Ureter (tissue), 1 donor: ENCODE measurements around the gene SLC6A20. TPM values are rescaled to one million over a fixed set of nuclear protein-coding genes. Genes with fewer than 3 reads are reported as not detected.

Experiments used
- DNase-seq: peaks from one replicate; pipeline ENCODE4 v3.0.0-alpha.2; 2020; ENCODE audit warnings: low spot score
- total RNA-seq: library from RNA; stranded (reverse); gene quantifications from one replicate; pipeline ENCODE4 v1.2.4, GENCODE V29; 2023
- donor health status: DM: yes; HTN: yes; CAD: no.

SLC6A20 gene
- total RNA-seq: not detected

DNA sequence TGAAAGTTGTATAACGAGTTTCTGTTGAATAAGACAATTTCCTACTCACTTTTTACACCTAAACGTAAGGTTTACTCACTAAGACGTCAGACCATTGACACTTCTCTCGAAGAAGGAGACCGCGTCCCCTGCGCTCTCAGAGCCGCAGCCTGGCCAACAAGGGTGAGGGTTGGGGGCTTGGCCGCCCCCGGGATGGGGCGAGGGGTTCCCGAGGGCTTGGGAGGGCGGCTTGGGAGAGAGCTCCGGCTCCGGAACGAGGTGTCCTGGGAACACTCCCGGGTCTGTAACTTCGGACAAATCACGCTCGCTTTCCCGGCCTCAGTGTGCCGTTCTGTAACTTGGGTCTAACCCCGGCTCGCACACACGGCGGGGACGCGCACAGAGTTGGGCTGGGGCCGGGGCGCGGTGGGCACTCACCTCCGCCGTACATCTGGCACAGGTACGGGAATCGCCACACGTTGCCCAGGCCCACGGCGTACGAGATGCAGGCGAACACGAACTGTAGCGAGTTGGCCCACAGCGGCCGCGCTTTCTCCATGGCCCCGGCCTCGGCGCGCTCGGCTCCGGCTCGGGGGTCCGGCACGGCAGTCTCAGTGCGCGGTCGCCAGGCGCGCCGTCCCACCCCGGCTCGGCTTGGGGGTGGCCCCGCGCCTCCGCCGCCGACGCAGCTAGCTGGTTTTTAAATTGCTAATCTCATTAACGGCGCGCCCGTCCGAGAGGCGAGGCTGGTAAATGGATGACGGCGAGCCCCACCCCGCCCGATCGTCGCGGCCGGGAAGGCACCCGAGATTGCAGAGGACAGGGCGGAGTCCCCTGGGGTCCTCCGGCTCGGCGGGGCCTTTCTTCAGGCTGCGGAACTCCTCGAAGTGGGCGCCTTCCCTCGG is at the start of gene SLC6A20:
SLC6A20 (minus strand) TSS at position 655 of the 884 bp plus-strand sequence; CDS start at position 538, 117 bp downstream.
- DNase-seq: no peak

- DNase-seq: no peak
These were observed 48.3 kb upstream of the SLC6A20 start for GRCh38 chr3:45844616-45845015.

DNA sequence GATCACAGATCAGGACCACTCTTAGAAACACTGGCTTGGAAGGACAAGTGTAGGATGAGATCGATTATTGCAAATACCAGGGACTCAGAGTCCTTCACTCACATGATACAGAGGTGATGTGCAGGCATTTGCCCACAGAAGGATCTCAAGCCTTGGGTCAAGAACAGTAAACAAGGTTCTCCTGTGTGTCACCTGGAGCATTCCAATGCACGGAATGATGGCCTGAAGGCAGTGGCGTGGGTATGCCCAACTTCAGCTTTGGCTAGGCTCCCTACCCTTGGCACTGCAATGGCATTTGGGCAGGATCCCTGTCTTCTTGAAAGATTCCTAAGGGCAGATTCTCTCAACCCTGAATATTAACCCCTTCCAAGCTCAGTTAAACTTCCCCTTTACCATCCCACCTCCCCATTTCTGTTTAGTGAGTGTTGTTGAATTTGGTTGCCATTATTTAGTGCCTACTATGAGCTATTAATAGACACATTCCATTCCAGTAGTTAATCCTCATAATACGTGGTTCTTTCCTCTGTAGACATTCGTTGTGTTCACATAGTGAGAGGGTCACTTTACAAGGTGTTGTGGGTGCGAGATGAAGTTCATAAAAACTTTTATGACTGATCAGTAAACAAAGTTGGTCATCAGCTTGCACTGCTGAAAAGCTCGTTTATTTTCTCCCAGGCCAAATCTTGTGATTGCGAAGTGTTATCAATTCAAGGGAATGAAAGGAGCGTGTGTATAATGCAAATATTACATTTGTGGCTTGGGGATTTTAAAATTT is 46.7 kb upstream of the SLC6A20 start:
- DNase-seq: no peak

DNA sequence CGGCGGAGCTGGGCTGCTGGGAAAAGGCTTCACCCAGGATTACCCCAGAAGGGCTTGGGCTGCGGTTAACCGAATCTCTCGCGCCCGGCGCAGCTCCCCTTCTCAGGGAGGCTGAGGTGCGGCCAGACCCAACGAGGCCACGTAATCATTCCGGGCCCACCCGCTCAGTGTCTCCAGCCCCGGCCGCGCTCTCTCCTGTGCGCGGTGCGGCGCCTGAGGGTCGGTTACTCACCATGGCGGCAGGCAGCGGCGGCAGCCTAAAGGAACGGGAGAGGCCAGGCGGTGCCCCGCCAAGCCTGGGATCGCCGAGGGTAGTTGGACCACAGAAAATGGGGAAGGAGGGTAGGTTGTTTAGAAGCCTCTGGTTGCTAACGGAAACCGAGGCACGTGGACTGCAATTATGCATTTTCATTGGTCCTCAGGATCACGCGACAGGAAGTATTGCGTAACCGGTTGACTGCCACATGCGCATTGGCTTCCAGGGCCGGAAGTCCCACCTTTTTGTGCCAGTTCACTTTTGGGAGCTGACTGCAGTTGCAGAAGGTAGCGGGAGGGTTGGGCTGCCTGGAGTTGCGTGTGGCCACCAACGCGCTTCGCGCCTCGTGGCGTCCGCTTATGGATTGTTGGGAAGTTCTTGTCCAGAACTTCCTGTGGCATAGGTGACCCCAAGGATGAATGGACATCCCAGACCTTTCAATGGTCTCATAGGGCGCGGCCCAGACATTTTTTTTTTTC is 45.6 kb upstream of the SLC6A20 start, which contains the start of gene LZTFL1:
LZTFL1 (minus strand) TSS at position 363 of the 735 bp plus-strand sequence; CDS start at position 235, 128 bp downstream.
- DNase-seq: peak; percentile 97

GRCh38 chr3:45841420-45841756 is 45.1 kb upstream of the SLC6A20 start:
- no peak for DNase-seq

- no peak for DNase-seq
These were observed 42.1 kb upstream of the SLC6A20 start for GRCh38 chr3:45838466-45838865.

GRCh38 chr3:45832699-45833098 is 36.4 kb upstream of the SLC6A20 start:
- DNase-seq: no peak

DNA sequence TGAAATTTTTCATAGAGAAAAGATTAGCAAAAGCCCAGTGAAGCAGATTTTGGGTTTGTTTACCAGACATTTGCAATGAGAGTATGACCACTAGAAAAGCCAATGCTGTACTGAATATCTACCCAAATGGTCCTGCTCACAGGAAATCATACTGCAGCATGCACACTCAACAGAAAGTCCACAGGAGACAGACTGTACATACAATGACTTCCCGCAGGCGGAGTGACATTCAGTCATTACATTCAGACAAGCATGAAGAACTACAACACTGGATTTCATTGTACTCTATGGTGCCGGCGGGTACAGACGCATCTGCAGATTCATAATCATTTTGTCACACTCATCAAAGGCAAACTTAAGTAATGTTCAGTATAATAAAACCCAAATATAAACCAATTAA is 33.8 kb upstream of the SLC6A20 start:
- no peak for DNase-seq

GRCh38 chr3:45826908-45827307 is 30.6 kb upstream of the SLC6A20 start:
- no peak for DNase-seq

DNA sequence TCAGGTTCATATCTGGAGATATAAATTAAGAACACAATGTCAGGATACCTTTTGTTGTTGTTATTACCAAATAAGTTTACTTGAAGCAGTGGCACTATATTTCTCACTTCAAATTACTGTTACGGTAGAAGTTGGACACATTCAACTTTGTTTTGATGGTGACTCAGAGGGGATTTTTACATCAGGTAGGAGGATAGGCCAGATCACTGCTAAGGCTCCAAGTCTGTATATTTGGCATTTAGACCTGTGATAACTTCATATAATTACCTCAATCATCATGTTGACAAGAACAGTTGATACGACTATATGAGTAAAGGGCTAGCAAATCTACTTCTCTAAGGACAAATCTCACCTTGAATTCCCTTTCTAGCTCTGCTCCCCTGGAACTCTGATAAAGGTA is 30.0 kb upstream of the SLC6A20 start:
- no peak for DNase-seq

DNA sequence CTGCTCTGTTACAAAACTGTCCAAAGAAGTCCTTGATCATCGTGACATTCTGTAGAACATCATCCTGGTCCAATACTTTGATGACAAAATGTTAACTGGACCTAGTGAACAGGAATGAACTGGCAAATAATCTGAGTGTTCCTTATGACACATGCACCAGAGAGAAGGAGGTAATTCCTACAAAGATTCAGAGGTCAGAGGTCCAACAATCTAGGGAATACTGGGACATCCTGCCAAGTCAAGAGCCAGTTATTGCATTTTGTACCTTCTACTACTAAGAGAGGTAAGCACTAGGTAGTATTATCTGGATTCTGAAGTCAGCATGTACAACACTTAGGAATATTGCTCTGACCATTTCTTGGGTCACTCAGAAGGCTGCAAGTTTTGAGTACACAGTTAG is 24.8 kb upstream of the SLC6A20 start:
- no peak for DNase-seq

DNA sequence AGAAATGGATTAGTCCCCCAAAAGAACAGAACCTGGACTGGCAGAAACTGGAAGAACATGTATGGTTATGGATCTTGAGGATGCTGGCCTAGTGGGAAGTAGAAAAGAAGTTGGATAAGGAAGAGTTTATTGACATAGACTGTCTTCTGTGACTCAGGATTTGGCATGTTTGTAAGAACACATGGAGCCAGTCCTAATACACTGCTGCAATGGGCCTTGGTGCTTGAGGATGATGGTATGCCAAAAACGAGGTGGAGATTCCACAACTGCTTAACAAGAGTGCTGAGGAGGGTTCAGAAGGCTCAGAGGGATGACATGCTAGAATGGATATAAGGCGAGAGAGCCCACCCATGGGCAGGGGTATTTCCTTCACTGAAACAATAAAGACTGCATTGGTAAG is 23.2 kb upstream of the SLC6A20 start:
- DNase-seq: no peak

- DNase-seq: no peak
These were observed 21.6 kb upstream of the SLC6A20 start for GRCh38 chr3:45817831-45818522.

DNA sequence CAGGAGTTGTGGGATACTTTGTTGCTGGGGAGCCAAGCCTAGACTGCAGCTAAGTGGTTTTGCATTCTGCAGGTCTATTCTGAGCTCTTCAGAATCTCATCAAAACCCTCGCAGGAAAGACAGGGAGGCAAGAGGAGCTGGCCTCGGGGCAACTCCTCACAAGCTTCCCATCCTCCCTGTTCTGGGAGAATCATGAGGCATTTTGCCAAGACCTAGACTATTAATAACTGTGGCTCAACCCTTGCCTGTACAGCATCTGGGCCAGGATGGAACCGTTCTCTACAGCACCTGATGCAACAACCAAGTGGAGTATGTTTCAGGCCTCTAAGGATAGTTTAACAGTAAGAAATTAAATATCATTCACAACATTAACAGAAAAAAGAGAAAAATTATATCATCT is 20.2 kb upstream of the SLC6A20 start:
- DNase-seq: no peak

DNA sequence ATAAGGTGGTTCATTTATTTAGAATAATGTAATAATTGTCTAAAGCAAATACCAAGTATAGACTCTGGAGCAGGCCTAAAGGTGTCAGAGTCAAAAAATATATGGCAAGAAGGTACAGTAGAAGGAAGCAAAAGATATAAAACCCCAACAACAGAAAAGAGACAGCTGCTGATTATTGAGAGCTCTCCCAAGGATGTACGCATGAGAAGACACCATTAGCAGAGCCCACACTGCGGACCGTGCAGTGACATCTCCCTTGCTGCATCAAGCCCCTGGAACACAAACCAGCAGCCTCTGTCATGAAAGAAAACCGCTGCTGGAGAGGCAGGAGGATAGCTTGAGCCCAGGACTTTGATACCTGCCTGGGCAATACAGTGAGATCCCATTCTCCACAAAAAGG is 18.0 kb upstream of the SLC6A20 start:
- no peak for DNase-seq

DNA sequence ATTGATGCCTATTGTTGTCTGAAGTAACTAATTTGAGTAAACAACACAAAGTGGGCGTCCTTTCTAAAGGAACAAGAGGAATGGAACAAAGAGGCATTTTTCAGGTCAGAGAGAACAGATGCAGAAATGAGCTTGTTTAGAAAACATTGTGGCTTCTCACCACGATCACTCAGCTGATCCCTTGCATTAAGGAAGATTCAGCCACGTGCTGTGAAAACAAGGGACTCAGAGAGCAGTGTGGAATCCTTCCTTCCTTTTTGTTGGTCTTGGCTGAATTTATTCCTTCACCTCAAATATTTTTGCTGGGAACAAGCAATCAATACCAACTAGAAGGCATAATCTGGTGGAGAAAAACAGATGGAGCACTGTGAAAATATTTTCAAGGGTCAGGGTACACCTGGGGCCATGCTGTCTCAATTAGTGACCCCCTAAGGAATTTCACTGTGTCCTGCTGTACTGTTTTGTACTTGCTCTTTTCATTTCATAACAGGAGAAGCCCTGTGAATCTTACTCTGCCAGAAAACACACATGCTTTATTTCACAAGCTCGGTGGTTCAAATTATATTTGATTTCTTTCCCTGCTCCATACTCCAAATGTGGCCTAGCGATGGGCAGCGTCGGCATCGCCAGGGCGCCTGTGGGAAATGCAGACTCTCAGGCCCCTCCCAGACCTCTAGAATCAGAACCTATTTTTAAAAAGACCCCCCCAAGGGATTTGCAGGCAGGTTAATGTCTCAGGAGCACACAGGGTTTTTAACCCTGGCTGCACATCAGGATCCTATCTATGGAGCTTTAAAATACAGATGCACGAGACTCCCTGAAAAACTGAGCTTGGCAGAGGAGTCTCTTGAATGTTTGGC is 11.6 kb upstream of the SLC6A20 start:
- no peak for DNase-seq

- no peak for DNase-seq
These were observed 10.8 kb upstream of the SLC6A20 start for GRCh38 chr3:45807133-45807532.

DNA sequence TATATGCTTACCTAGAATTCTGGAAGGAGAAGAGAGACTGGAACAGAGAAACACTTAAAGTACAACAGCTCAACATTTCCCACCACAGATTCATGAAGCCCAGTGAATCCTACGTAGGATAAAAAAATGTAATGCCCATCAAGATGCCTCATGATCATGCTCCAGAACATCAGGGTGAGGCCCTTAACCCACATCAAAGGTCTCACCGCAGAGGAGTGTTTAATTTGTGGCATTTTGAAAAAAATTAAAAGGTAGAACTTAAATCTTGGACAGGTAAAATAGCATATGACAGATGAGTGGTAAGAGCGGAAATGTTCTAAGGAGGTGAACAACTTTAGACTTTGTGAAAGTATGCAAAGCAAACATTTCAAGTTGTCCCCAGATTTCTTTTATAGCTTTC is 9.7 kb upstream of the SLC6A20 start:
- DNase-seq: no peak

DNA sequence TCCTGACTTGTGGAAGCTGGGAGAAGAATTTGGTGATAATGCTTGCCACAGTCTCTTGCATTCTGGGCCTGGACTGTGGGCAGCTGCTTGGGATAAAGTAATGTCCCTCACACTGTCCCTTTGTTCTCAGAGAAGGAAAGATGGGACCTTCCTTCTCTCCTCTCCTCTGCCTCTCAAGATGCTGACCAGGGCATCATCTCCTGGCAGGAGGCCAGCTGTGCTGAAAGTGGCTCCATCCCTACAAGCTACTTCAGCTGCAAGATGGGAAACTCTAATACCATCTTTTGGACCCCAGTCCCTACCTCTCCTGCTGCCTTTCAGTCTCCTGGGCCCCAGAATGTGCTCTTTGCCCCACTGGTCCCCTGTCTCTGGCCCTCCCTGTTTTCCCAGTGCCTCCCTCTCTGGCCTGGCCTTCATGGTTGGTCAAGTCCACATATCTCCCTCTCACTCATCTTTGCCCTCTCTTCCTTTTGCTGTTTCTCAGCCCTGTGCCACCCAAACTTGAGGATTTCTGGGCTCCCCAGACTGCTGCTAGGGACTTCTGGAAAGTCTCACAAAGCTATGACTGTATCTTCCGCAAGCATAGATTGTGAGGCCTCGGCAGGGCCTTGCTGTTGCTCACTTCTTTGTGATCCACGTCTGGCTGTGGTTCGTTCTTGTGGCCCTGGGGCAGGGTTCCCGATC is 7.1 kb upstream of the SLC6A20 start:
- DNase-seq: no peak

DNA sequence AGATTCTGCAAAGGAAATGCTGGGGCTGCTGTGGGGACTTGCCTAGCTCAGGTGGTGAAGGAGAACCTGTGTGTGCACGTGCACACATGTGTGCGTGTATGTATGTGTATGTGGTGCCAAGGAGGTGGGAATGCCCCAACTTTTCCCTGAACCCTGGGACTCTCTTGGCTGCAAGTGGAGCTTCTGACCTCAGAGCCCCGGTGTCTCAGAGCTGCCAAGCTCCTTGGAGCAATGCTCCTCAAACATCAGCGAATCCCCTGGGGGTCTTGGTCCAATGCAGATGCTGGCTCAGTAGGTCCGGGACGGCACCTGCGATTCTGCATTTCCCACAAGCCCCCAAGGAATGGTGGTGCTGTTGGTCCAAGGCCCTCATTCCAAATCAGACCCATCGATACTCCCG is 5.8 kb upstream of the SLC6A20 start:
- no peak for DNase-seq
